ENCODE measurements around the gene TEKT4.
"Not testable (repeated sequence)": the region's sequence is repeated elsewhere in the genome, so short reads cannot be mapped to it uniquely, and the experiment has no call there.

TEKT4 gene

GRCh38 chr2:94871226-94872087 lies at the start of gene TEKT4:
Gene TEKT4, plus strand, starts transcription at chr2:94871430. Its CDS starts 150 bp downstream, at chr2:94871580.
- DNase-seq = peak; percentile 18

- not testable (repeated sequence) for DNase-seq
Observed at GRCh38 chr2:94839224-94839623, 32.0 kb upstream of the TEKT4 start.

GRCh38 chr2:94856856-94857255 lies 14.4 kb upstream of the TEKT4 start:
- not testable (repeated sequence) for DNase-seq

- DNase-seq = peak; percentile 43
Observed at GRCh38 chr2:94857367-94858162, 13.7 kb upstream of the TEKT4 start.

- DNase-seq = not testable (repeated sequence)
Observed at GRCh38 chr2:94858163-94858888, 12.9 kb upstream of the TEKT4 start.

GRCh38 chr2:94861308-94862152 lies 9.7 kb upstream of the TEKT4 start:
- peak; percentile 5 for DNase-seq

- not testable (repeated sequence) for DNase-seq
Observed at GRCh38 chr2:94862903-94863302, 8.3 kb upstream of the TEKT4 start.

GRCh38 chr2:94869131-94869530 lies 2.1 kb upstream of the TEKT4 start:
- DNase-seq = no peak

- no peak for DNase-seq
Observed at GRCh38 chr2:94869552-94870439, 1.4 kb upstream of the TEKT4 start.

GRCh38 chr2:94870440-94871225 lies 597 bp upstream of the TEKT4 start:
- DNase-seq = no peak

GRCh38 chr2:94872088-94872618 lies 923 bp downstream of the TEKT4 start:
- DNase-seq = no peak

- no peak for DNase-seq
Observed at GRCh38 chr2:94872676-94873361, 1.6 kb downstream of the TEKT4 start.

GRCh38 chr2:94873362-94874276 lies 2.4 kb downstream of the TEKT4 start:
- no peak for DNase-seq

GRCh38 chr2:94874277-94874997 lies 3.2 kb downstream of the TEKT4 start:
- peak; percentile 13 for DNase-seq

- DNase-seq = no peak
Observed at GRCh38 chr2:94875064-94875819, 4.0 kb downstream of the TEKT4 start.

- no peak for DNase-seq
Observed at GRCh38 chr2:94875820-94876522, 4.7 kb downstream of the TEKT4 start.

All from DMS79 treated with DMSO at 0.1 percent for 48 hours (cell line).